H9 (cell line): ENCODE data around the gene CATSPER1. TPM values are rescaled to one million over a fixed set of nuclear protein-coding genes. Genes with fewer than 3 reads are reported as not detected.

Experiments
- DNase-seq: peaks from one replicate; pipeline ENCODE4 v3.0.0-alpha.2; 2017
- H2AFZ ChIP-seq: one replicate; pipeline ENCODE4 v1.6.1; 2013; ENCODE audit warnings: mild to moderate bottlenecking, low read length, control low read depth, moderate library complexity
- H2AK5ac ChIP-seq: 2 replicates; pipeline ENCODE4 v1.6.1; 2013; ENCODE audit warnings: low read length, control low read depth, mixed read lengths; ENCODE audit not compliant: insufficient read length
- H2BK120ac ChIP-seq: one replicate; pipeline ENCODE4 v1.6.1; 2013; ENCODE audit warnings: low read depth, mild to moderate bottlenecking, low read length, control low read depth, inconsistent platforms; ENCODE audit not compliant: poor library complexity, severe bottlenecking
- H2BK12ac ChIP-seq: 2 replicates; pipeline ENCODE4 v1.6.1; 2013; ENCODE audit warnings: low read length, control low read depth, mixed read lengths, low read depth; ENCODE audit not compliant: insufficient read length
- H2BK15ac ChIP-seq: 2 replicates; pipeline ENCODE4 v1.6.1; 2013; ENCODE audit warnings: low read depth, low read length, control low read depth
- H2BK20ac ChIP-seq: one replicate; pipeline ENCODE4 v1.6.1; 2013; ENCODE audit warnings: low read depth, mild to moderate bottlenecking, low read length, control low read depth, inconsistent platforms; ENCODE audit not compliant: poor library complexity, severe bottlenecking
- H2BK5ac ChIP-seq: 2 replicates; pipeline ENCODE4 v1.6.1; 2013; ENCODE audit warnings: low read length, control low read depth, mixed read lengths; ENCODE audit not compliant: insufficient read length
- H3K14ac ChIP-seq: 2 replicates; pipeline ENCODE4 v1.6.1; 2013; ENCODE audit warnings: low read length, control low read depth; ENCODE audit not compliant: insufficient read depth
- H3K18ac ChIP-seq: 2 replicates; pipeline ENCODE4 v1.6.1; 2013; ENCODE audit warnings: low read depth, mild to moderate bottlenecking, mixed read lengths, low read length, control low read depth; ENCODE audit not compliant: insufficient read length
- H3K23ac ChIP-seq: 2 replicates; pipeline ENCODE4 v1.6.1; 2013; ENCODE audit warnings: low read length, control low read depth, mixed read lengths, low read depth; ENCODE audit not compliant: insufficient read length
- H3K23me2 ChIP-seq: 2 replicates; pipeline ENCODE4 v1.6.1; 2013; ENCODE audit warnings: low read depth, mild to moderate bottlenecking, mixed read lengths, low read length, control low read depth; ENCODE audit not compliant: insufficient read length, poor library complexity, severe bottlenecking
- H3K27ac ChIP-seq: 2 replicates; pipeline ENCODE4 v1.5.1; 2013; ENCODE audit warnings: low read length, control low read depth, mixed read lengths, low read depth; ENCODE audit not compliant: insufficient read length
- H3K27me3 ChIP-seq: 2 replicates; pipeline ENCODE4 v1.6.1; 2013; ENCODE audit warnings: low read length, control low read depth, inconsistent platforms; ENCODE audit not compliant: insufficient read depth
- H3K4ac ChIP-seq: 2 replicates; pipeline ENCODE4 v1.6.1; 2013; ENCODE audit warnings: low read depth, mild to moderate bottlenecking, control low read depth, inconsistent platforms, low read length, moderate library complexity
- H3K4me1 ChIP-seq: 2 replicates; pipeline ENCODE4 v1.6.1; 2013; ENCODE audit warnings: low read length, control low read depth, inconsistent platforms; ENCODE audit not compliant: insufficient read depth
- H3K4me2 ChIP-seq: 2 replicates; pipeline ENCODE4 v1.6.1; 2013; ENCODE audit warnings: low read length, control low read depth, mixed read lengths; ENCODE audit not compliant: insufficient read length, insufficient read depth
- H3K56ac ChIP-seq: 2 replicates; pipeline ENCODE4 v1.6.1; 2013; ENCODE audit warnings: low read depth, mild to moderate bottlenecking, mixed read lengths, low read length, control low read depth; ENCODE audit not compliant: insufficient read length
- H3K79me1 ChIP-seq: 2 replicates; pipeline ENCODE4 v1.6.1; 2013; ENCODE audit warnings: low read depth, mild to moderate bottlenecking, moderate library complexity, low read length, control low read depth, inconsistent platforms; ENCODE audit not compliant: insufficient read depth, poor library complexity, severe bottlenecking
- H3K79me2 ChIP-seq: 2 replicates; pipeline ENCODE4 v1.6.1; 2013; ENCODE audit warnings: low read length, control low read depth, inconsistent platforms; ENCODE audit not compliant: insufficient read depth
- H3K9ac ChIP-seq: 2 replicates; pipeline ENCODE4 v1.6.1; 2013; ENCODE audit warnings: low read length, control low read depth, mixed read lengths; ENCODE audit not compliant: insufficient read length; ENCODE audit errors: extremely low read depth
- H3K9me3 ChIP-seq: one replicate; pipeline ENCODE4 v1.6.1; 2013; ENCODE audit warnings: low read depth, low read length, inconsistent platforms; ENCODE audit not compliant: control insufficient read depth
- H3T11ph ChIP-seq: one replicate; pipeline ENCODE4 v1.6.1; 2013; ENCODE audit warnings: mild to moderate bottlenecking, low read length, control low read depth, inconsistent platforms
- H4K20me1 ChIP-seq: one replicate; pipeline ENCODE4 v1.6.1; 2013; ENCODE audit not compliant: control insufficient read depth, insufficient read length, insufficient read depth
- H4K5ac ChIP-seq: 2 replicates; pipeline ENCODE4 v1.6.1; 2013; ENCODE audit warnings: low read depth, mild to moderate bottlenecking, mixed read lengths, low read length, control low read depth; ENCODE audit not compliant: insufficient read length
- H4K8ac ChIP-seq: replicated peaks from 2 replicates; pipeline ENCODE4 v1.6.1; 2013; ENCODE audit warnings: low read length, control low read depth, mixed read lengths, low read depth; ENCODE audit not compliant: insufficient read length
- H4K91ac ChIP-seq: 2 replicates; pipeline ENCODE4 v1.6.1; 2013; ENCODE audit warnings: low read depth, mild to moderate bottlenecking, moderate library complexity, mixed read lengths, low read length, control low read depth; ENCODE audit not compliant: insufficient read length
- H3K27ac Mint-ChIP-seq, 3 experiments: 2 replicates in 2 of 3; 3 replicates in 1 of 3; pipeline ENCODE4 v1.8.0; 2020 to 2021; ENCODE audit warnings: mixed read lengths in 3 of 3, mild to moderate bottlenecking in 1 of 3, moderate library complexity in 1 of 3
- H3K27me3 Mint-ChIP-seq: 2 replicates; pipeline ENCODE4 v1.8.0; 2021; ENCODE audit warnings: low read depth, mild to moderate bottlenecking, moderate library complexity, mixed read lengths
- H3K36me3 Mint-ChIP-seq, 3 experiments: 2 replicates in 2 of 3; 3 replicates in 1 of 3; pipeline ENCODE4 v1.8.0; 2020 to 2021; ENCODE audit warnings: low read depth in 3 of 3, mixed read lengths in 3 of 3; ENCODE audit not compliant: insufficient read depth in 1 of 3
- H3K4me1 Mint-ChIP-seq, 2 experiments: 2 replicates each; pipeline ENCODE4 v1.8.0; 2020; ENCODE audit warnings: mixed read lengths in 2 of 2
- H3K4me3 Mint-ChIP-seq, 2 experiments: 2 replicates in 1 of 2; 3 replicates in 1 of 2; pipeline ENCODE4 v1.8.0; 2020 to 2021; ENCODE audit warnings: mild to moderate bottlenecking in 2 of 2, mixed read lengths in 2 of 2, moderate library complexity in 1 of 2
- H3K9me3 Mint-ChIP-seq, 2 experiments: 2 replicates in 1 of 2; 3 replicates in 1 of 2; pipeline ENCODE4 v1.8.0; 2020; ENCODE audit warnings: mild to moderate bottlenecking in 2 of 2, mixed read lengths in 2 of 2, moderate library complexity in 1 of 2
- WGBS: extraction: QIAGEN DNeasy Blood & Tissue Kit; methylation state at CpG from one replicate; pipeline ENCODE4 v1.1.7; 2013; ENCODE audit warnings: missing lambda C conversion rate, low lambda C conversion rate, mixed read lengths; ENCODE audit not compliant: insufficient read length; ENCODE audit errors: extremely low coverage; 5-methylcytosine and 5-hydroxymethylcytosine counted together
- total RNA-seq: library from RNA; stranded (reverse); gene quantifications from 2 replicates; pipeline ENCODE4 v1.2.1, GENCODE V29; 2021
- TF ChIP-seq, protein P1 (sequence below): fragments of 200-600 bp; sonication (generic); conservative IDR thresholded peaks from 3 replicates; pipeline ENCODE4 v1.8.0; 2021; ENCODE audit warnings: antibody characterized with exemption, mild to moderate bottlenecking

The CATSPER1 gene
- total RNA-seq, 1 experiment from 2014 or later = not detected

DNA sequence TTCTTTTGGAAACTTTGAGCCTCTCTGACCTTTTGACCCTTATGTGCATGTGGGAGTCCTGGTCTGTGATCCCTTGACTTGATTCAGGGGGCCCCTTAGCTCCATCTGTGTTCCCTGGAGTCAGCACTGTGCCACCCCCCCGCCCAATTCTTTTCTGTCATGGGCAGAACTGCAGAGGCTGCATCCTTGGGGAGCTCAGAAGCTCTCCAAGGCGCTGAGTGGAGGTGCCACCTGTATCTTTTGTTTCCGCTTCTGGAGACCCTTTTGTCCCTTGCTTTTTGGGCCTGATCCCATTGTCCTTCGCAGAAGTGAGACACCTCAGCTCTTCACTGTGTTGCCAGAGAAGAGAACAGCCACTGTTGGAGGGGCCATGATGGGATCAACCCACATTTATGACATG lies 41.4 kb upstream of the CATSPER1 start:
- Histone ChIP-seq H2BK5ac (no peak overlapping the region), H2AK5ac (no peak overlapping the region), H4K8ac (no peak overlapping the region), H2BK12ac (no peak overlapping the region), H3K9ac (no peak overlapping the region), H3K4me2 (no peak overlapping the region), H3K79me2 (no peaks in the 10 kb centered on the region), H4K5ac (no peak overlapping the region), H3K4ac (no peak overlapping the region), H3K23me2 (peaks cover 4% of the 10 kb centered on the region), H2BK120ac (no peak overlapping the region), H2AFZ (no peak overlapping the region), H3K18ac (no peak overlapping the region), H3K9me3 (no peaks in the 10 kb centered on the region), H3K79me1 (no peaks in the 10 kb centered on the region), H4K91ac (no peak overlapping the region), H3K56ac (no peak overlapping the region), H3K23ac (no peak overlapping the region), H3K27ac (no peak overlapping the region), H3K14ac (no peak overlapping the region), H2BK20ac (no peak overlapping the region), H4K20me1 (no peaks in the 10 kb centered on the region), H3T11ph (no peak overlapping the region), H2BK15ac (no peak overlapping the region), H3K27me3 (no peaks in the 10 kb centered on the region), H3K4me1 (no peaks in the 10 kb centered on the region)
- Mint-ChIP-seq H3K9me3 (no peaks in the 10 kb centered on the region), H3K27ac (no peak overlapping the region; a peak in 1 of 7 replicates), H3K4me1 (peaks cover 21 to 31% of the 10 kb centered on the region in 2 experiments), H3K4me3 (no peak overlapping the region), H3K36me3 (peaks cover 50 to 70% (median 63%) of the 10 kb centered on the region in 3 experiments), H3K27me3 (no peaks in the 10 kb centered on the region)
- TF ChIP-seq, protein P1, sequence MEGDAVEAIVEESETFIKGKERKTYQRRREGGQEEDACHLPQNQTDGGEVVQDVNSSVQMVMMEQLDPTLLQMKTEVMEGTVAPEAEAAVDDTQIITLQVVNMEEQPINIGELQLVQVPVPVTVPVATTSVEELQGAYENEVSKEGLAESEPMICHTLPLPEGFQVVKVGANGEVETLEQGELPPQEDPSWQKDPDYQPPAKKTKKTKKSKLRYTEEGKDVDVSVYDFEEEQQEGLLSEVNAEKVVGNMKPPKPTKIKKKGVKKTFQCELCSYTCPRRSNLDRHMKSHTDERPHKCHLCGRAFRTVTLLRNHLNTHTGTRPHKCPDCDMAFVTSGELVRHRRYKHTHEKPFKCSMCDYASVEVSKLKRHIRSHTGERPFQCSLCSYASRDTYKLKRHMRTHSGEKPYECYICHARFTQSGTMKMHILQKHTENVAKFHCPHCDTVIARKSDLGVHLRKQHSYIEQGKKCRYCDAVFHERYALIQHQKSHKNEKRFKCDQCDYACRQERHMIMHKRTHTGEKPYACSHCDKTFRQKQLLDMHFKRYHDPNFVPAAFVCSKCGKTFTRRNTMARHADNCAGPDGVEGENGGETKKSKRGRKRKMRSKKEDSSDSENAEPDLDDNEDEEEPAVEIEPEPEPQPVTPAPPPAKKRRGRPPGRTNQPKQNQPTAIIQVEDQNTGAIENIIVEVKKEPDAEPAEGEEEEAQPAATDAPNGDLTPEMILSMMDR = no peak
- DNase-seq = no peak
- no CpG with 5 or more reads among the region's 4 CpGs for WGBS
